ENCODE data around the gene SLC38A4. TPM values are rescaled to one million over a fixed set of nuclear protein-coding genes. Genes with fewer than 3 reads are reported as not detected.

The SLC38A4 gene
- total and polyA plus RNA-seq, 2 experiments from 2014 or later: 16.5 to 37.3 TPM

GRCh38 chr12:46794593-46795190 is 31.1 kb downstream of the SLC38A4 start:
- TF ChIP-seq EZH2 (IDR thresholded peaks at IDR 0.05; ENCODE audit: borderline replicate concordance) (no peak), EZH2phosphoT487 (IDR thresholded peaks at IDR 0.05; ENCODE audit: low read depth, severe bottlenecking, unreplicated experiment) (no peak)
- TF ChIP-seq, protein P1, sequence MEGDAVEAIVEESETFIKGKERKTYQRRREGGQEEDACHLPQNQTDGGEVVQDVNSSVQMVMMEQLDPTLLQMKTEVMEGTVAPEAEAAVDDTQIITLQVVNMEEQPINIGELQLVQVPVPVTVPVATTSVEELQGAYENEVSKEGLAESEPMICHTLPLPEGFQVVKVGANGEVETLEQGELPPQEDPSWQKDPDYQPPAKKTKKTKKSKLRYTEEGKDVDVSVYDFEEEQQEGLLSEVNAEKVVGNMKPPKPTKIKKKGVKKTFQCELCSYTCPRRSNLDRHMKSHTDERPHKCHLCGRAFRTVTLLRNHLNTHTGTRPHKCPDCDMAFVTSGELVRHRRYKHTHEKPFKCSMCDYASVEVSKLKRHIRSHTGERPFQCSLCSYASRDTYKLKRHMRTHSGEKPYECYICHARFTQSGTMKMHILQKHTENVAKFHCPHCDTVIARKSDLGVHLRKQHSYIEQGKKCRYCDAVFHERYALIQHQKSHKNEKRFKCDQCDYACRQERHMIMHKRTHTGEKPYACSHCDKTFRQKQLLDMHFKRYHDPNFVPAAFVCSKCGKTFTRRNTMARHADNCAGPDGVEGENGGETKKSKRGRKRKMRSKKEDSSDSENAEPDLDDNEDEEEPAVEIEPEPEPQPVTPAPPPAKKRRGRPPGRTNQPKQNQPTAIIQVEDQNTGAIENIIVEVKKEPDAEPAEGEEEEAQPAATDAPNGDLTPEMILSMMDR (IDR thresholded peaks at IDR 0.05; ENCODE audit: poor library complexity): no peak
- Histone ChIP-seq H3K27me3 (no peaks in the 10 kb centered on the region), H4K20me1 (ENCODE audit: insufficient read depth, poor library complexity, severe bottlenecking) (no peaks in the 10 kb centered on the region), H2AFZ (no peak overlapping the region), H3K27ac (no peak overlapping the region), H3K4me1 (ENCODE audit: insufficient read depth) (no peaks in the 10 kb centered on the region), H3K4me2 (no peak overlapping the region), H3K79me2 (no peaks in the 10 kb centered on the region), H3K36me3 (replicated peaks; ENCODE audit: insufficient read depth, low read depth) (no peaks in the 10 kb centered on the region), H3K9me3 (ENCODE audit: low read depth) (no peaks in the 10 kb centered on the region), H3K4me3 (no peak overlapping the region), H3K9me2 (replicated peaks; ENCODE audit: insufficient read depth) (no peaks in the 10 kb centered on the region)
- no peak for DNase-seq (ENCODE audit: low spot score)
- 88% methylated on average over 1 of the region's 1 CpG for WGBS (ENCODE audit: low lambda C conversion rate, missing lambda C conversion rate)

DNA sequence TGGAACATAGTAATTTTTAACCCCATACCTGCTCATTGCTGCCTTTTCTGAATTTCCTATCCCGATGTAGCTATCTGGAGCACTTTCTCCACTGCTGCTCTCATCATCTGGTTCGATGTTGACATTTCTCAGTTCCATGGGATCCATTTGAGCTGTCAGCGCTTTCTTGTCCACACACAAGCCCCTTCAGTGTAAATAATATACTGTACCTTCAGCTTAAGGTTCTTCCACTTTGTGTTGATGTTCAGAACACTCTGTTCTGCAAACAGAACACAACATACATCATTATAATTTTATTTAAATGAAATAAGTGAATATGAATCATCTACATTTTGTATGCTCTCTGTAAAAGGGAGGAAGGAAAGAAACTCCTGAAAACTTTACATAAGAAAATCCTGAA is 32.9 kb downstream of the SLC38A4 start:
- Histone ChIP-seq H2AFZ (no peak overlapping the region), H3K27me3 (no peaks in the 10 kb centered on the region), H4K20me1 (ENCODE audit: insufficient read depth, poor library complexity, severe bottlenecking) (no peaks in the 10 kb centered on the region), H3K4me2 (no peak overlapping the region), H3K36me3 (replicated peaks; ENCODE audit: insufficient read depth, low read depth) (no peaks in the 10 kb centered on the region), H3K4me1 (ENCODE audit: insufficient read depth) (no peaks in the 10 kb centered on the region), H3K79me2 (no peaks in the 10 kb centered on the region), H3K9me3 (ENCODE audit: low read depth) (no peaks in the 10 kb centered on the region), H3K9me2 (replicated peaks; ENCODE audit: insufficient read depth) (no peaks in the 10 kb centered on the region), H3K4me3 (no peak overlapping the region), H3K27ac (no peak overlapping the region)
- WGBS (ENCODE audit: low lambda C conversion rate, missing lambda C conversion rate): 77% methylated on average over 3 of the region's 3 CpGs
- no peak for DNase-seq (ENCODE audit: low spot score)
- TF ChIP-seq, protein P1 (IDR thresholded peaks at IDR 0.05; ENCODE audit: poor library complexity): no peak
- TF ChIP-seq EZH2 (IDR thresholded peaks at IDR 0.05; ENCODE audit: borderline replicate concordance) (no peak), EZH2phosphoT487 (IDR thresholded peaks at IDR 0.05; ENCODE audit: low read depth, severe bottlenecking, unreplicated experiment) (no peak)

DNA sequence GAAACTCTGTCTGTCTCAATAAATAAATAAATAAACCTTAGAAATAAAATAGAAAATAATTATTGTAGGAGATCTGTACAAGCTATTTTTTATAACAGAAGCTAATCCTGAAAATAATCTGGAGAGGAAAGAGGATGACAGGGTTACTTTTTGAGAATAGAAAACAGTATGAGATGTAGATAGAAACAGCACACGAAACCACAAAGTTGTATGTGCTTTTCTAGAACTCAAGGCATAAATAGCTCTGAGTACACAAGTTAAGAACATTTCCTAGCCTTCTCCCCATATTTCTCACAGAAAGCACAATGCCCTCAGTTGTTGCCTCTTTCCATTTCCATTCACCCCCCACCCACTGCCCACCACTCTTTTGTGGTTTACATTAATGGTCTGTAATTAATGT is 35.7 kb downstream of the SLC38A4 start:
- TF ChIP-seq, protein P1 (IDR thresholded peaks at IDR 0.05; ENCODE audit: poor library complexity): no peak
- no peak for TF ChIP-seq EZH2phosphoT487 (IDR thresholded peaks at IDR 0.05; ENCODE audit: low read depth, severe bottlenecking, unreplicated experiment)
- no peak for TF ChIP-seq EZH2 (IDR thresholded peaks at IDR 0.05; ENCODE audit: borderline replicate concordance)
- 40% methylated on average over 1 of the region's 1 CpG for WGBS (ENCODE audit: low lambda C conversion rate, missing lambda C conversion rate)
- no peaks in the 10 kb centered on the region for H3K4me1 ChIP-seq (ENCODE audit: insufficient read depth)

More for the DNA sequence above, 35.7 kb downstream of the SLC38A4 start:
- Histone ChIP-seq H3K27ac (no peak overlapping the region), H3K9me3 (ENCODE audit: low read depth) (no peaks in the 10 kb centered on the region), H2AFZ (no peak overlapping the region), H4K20me1 (ENCODE audit: insufficient read depth, poor library complexity, severe bottlenecking) (no peaks in the 10 kb centered on the region), H3K9me2 (replicated peaks; ENCODE audit: insufficient read depth) (no peaks in the 10 kb centered on the region), H3K4me3 (no peak overlapping the region), H3K79me2 (no peaks in the 10 kb centered on the region), H3K36me3 (replicated peaks; ENCODE audit: insufficient read depth, low read depth) (no peaks in the 10 kb centered on the region), H3K4me2 (no peak overlapping the region), H3K27me3 (no peaks in the 10 kb centered on the region)
- no peak for DNase-seq (ENCODE audit: low spot score)
